Measurements from ENCODE around the gene SLC25A21. TPM values are rescaled to one million over a fixed set of nuclear protein-coding genes. Genes with fewer than 3 reads are reported as not detected.

The SLC25A21 gene
- total and polyA plus RNA-seq, 9 donors, result 0.57 to 1.6 (median 1.1) TPM; not detected in 1

GRCh38 chr14:36674659-36675058 is 497.7 kb downstream of the SLC25A21 start:
- H3K27ac ChIP-seq, result no peak overlapping the region
- H3K9me3 ChIP-seq, result no peaks in the 10 kb centered on the region
- TF ChIP-seq POLR2A (IDR thresholded peaks at IDR 0.05), result no peak
- TF ChIP-seq EP300 (IDR thresholded peaks at IDR 0.05), result no peak
- TF ChIP-seq CTCF (IDR thresholded peaks at IDR 0.05), result no peak
- H3K4me3 ChIP-seq, result no peak overlapping the region
- H3K4me1 ChIP-seq (ENCODE audit: insufficient read depth), result no peaks in the 10 kb centered on the region
- no peak for DNase-seq
- no peaks in the 10 kb centered on the region for H3K36me3 ChIP-seq
- H3K27me3 ChIP-seq, result no peaks in the 10 kb centered on the region
- intact Hi-C loops (cut with DNase I), result no loop called here
- WGBS, 3 donors, result 79 to 81% (median 79%) methylated on average over 3 of the region's 3 CpGs

GRCh38 chr14:36672095-36672494 is 500.3 kb downstream of the SLC25A21 start:
- no peaks in the 10 kb centered on the region for H3K27me3 ChIP-seq

DNA sequence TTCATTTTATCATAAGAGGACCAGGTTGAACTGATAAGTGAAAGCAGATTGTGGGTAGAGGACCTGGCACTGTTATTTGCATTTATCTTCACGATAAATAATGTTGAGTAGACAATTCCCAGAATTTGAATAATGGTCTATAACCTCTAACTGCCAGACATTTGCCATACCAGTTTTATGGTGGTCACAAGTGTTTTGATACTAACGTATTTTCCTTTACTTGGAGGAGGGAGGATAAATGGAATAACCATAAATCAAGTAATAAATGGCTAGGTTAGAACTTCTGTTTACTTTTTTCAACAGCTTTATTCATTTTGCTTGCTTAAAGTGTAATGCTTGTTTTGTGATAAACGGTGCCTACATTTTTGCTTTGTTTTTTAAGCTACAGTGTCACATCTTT is 501.3 kb downstream of the SLC25A21 start:
- WGBS, 3 donors, result 44 to 46% (median 45%) methylated on average over 3 of the region's 3 CpGs
- H3K27me3 ChIP-seq, result peaks cover 3% of the 10 kb centered on the region
- no peak overlapping the region for H3K4me3 ChIP-seq
- no peak for DNase-seq
- H3K9me3 ChIP-seq, result no peaks in the 10 kb centered on the region
- H3K27ac ChIP-seq, result no peak overlapping the region
- TF ChIP-seq EP300 (IDR thresholded peaks at IDR 0.05), result no peak
- TF ChIP-seq CTCF (IDR thresholded peaks at IDR 0.05), result no peak
- no peak for TF ChIP-seq POLR2A (IDR thresholded peaks at IDR 0.05)
- intact Hi-C loops (cut with DNase I), result no loop called here
- no peaks in the 10 kb centered on the region for H3K4me1 ChIP-seq (ENCODE audit: insufficient read depth)
- no peaks in the 10 kb centered on the region for H3K36me3 ChIP-seq

More at GRCh38 chr14:36672095-36672494, 500.3 kb downstream of the SLC25A21 start:
- DNase-seq, result no peak
- intact Hi-C loops (cut with DNase I), result no loop called here
- Histone ChIP-seq H3K9me3 (no peaks in the 10 kb centered on the region), H3K4me3 (no peak overlapping the region), H3K4me1 (ENCODE audit: insufficient read depth) (no peaks in the 10 kb centered on the region), H3K36me3 (no peaks in the 10 kb centered on the region), H3K27ac (no peak overlapping the region)
- no peak for TF ChIP-seq EP300 (IDR thresholded peaks at IDR 0.05)
- no peak for TF ChIP-seq POLR2A (IDR thresholded peaks at IDR 0.05)
- TF ChIP-seq CTCF (IDR thresholded peaks at IDR 0.05), result no peak
- WGBS, 3 donors, result 73 to 77% (median 77%) methylated on average over 4 of the region's 4 CpGs

DNA sequence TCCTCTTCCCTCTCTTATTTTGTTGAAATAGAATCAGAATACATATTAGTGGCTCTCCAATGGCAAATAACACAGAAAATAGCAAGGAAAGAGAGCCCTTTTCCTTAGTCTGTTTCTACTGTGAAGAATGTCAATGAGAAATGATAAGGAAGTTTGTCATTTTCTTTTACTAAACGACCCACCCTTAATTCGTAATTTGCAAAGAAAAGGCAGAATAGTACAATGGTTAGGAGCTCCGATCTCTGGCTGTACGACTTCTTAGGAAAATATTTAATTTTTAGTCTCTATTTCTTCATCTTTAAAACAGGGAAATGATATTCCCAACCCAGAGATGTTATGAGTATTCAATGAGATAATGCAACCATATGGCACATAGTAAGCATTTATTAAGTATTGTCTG is 504.7 kb downstream of the SLC25A21 start:
- no peak for TF ChIP-seq CTCF (IDR thresholded peaks at IDR 0.05)
- no peak for TF ChIP-seq EP300 (IDR thresholded peaks at IDR 0.05)
- TF ChIP-seq POLR2A (IDR thresholded peaks at IDR 0.05), result no peak
- peaks cover 8% of the 10 kb centered on the region for H3K4me1 ChIP-seq (ENCODE audit: insufficient read depth)
- no peaks in the 10 kb centered on the region for H3K36me3 ChIP-seq
- WGBS, 3 donors, result 15 to 21% (median 20%) methylated on average over 4 of the region's 4 CpGs
- peaks cover 3% of the 10 kb centered on the region for H3K27me3 ChIP-seq
- H3K27ac ChIP-seq, result no peak overlapping the region
- H3K4me3 ChIP-seq, result no peak overlapping the region
- intact Hi-C loops (cut with DNase I), result no loop called here
- no peak for DNase-seq
- no peaks in the 10 kb centered on the region for H3K9me3 ChIP-seq

Measured in ovary (tissue), 9 donors.